HUES48 (cell line): ENCODE measurements around the gene TMEM198.

ENCODE experiments used
- H3K27ac ChIP-seq: one replicate; pipeline ENCODE4 v1.7.0; 2013; ENCODE audit warnings: low read depth, low read length, inconsistent platforms
- H3K27me3 ChIP-seq: 2 replicates; pipeline ENCODE4 v1.6.1; 2013; ENCODE audit warnings: mild to moderate bottlenecking, low read length; ENCODE audit not compliant: control insufficient read depth, insufficient read depth
- H3K36me3 ChIP-seq: 2 replicates; pipeline ENCODE4 v1.6.1; 2013; ENCODE audit warnings: low read length; ENCODE audit not compliant: control insufficient read depth, insufficient read depth
- H3K4me1 ChIP-seq: 2 replicates; pipeline ENCODE4 v1.6.1; 2013; ENCODE audit warnings: mild to moderate bottlenecking, low read length; ENCODE audit not compliant: control insufficient read depth, insufficient read depth
- H3K4me3 ChIP-seq: 2 replicates; pipeline ENCODE4 v1.5.1; 2013; ENCODE audit warnings: mild to moderate bottlenecking, low read depth, low read length
- H3K9ac ChIP-seq: 2 replicates; pipeline ENCODE4 v1.6.1; 2013; ENCODE audit warnings: mild to moderate bottlenecking, low read depth, low read length, moderate library complexity
- H3K9me3 ChIP-seq: 2 replicates; pipeline ENCODE4 v1.6.1; 2013; ENCODE audit warnings: low read length; ENCODE audit not compliant: control insufficient read depth, insufficient read depth

The TMEM198 gene

DNA sequence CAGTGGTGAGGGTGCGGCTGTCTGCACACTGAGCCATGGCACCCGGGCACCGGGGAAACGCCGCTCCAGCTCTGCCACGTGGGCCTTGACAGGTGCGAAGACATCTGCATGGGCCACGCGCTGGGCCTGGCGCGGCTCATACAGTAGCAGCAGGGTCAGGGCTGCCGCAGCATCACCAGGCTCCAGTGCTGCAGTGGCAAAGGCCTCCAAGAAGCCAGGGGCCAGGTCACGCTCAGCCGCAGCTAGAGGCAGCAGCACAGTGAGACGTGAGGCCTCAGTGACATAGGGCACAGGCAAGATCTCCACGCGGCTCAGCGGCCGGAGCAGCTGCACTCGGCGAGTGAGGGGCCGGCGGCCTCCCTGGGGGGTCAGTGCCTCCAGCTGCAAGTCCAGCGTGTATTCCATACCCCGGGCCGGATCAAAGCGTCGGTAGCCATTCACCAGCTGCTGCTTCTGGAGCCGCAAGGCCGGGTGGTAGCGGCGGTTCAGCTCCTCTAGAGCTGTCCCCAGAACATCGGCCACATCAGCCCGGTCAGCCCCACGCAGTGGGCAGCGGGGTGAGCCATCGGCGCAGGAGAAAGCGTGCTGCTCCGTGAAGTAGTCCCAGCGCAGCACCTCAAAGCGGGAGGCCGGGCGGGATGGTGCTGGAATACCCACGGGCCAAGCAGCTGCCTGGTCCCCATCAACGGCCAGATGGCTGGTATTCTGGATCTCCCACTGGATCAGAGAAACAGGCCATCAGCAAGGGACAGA is 3.7 kb upstream of the TMEM198 start:
- Histone ChIP-seq H3K9ac (no peak overlapping the region), H3K27ac (no peak overlapping the region), H3K36me3 (peaks cover 29% of the 10 kb centered on the region), H3K9me3 (no peaks in the 10 kb centered on the region), H3K4me1 (peaks cover 33% of the 10 kb centered on the region), H3K27me3 (peaks cover 9% of the 10 kb centered on the region), H3K4me3 (no peak overlapping the region)

DNA sequence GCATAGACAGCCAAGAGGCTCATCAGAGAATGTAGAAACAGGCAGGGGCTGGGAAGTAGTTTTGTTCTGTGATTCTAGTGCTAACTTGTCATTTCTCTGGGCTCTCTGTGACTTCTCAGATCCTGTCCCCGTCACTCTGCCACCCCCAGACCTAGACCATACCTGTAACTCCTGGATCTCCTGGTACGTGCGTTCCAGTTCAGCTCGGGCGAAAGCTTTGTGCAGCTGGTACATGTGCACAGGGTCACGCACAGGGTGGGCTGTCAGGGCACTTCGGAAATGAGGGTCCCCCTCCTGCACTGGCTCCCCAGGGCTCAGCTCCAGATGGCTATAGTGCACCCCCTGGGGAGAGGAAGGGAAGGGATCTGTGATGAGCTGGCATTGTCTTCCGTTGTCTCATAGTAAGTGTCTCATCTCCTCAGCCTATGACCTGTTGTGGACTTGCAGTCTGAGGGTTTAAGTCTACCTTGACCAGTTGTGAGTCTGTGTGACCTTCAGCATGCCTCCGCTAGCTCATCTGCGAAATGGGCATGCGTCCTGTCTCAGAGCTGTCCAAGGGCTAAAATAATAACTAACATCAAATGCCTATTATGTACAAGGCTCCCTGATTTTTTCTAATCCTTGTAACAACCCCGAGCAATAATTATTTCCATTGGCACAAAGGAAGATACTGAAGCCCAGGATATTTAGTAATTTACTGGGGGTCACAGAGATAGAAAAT is 2.9 kb upstream of the TMEM198 start:
- no peak overlapping the region for H3K4me3 ChIP-seq
- no peak overlapping the region for H3K9ac ChIP-seq
- peaks cover 33% of the 10 kb centered on the region for H3K4me1 ChIP-seq
- peaks cover 9% of the 10 kb centered on the region for H3K27me3 ChIP-seq
- H3K36me3 ChIP-seq: peaks cover 29% of the 10 kb centered on the region
- H3K9me3 ChIP-seq: no peaks in the 10 kb centered on the region
- no peak overlapping the region for H3K27ac ChIP-seq

DNA sequence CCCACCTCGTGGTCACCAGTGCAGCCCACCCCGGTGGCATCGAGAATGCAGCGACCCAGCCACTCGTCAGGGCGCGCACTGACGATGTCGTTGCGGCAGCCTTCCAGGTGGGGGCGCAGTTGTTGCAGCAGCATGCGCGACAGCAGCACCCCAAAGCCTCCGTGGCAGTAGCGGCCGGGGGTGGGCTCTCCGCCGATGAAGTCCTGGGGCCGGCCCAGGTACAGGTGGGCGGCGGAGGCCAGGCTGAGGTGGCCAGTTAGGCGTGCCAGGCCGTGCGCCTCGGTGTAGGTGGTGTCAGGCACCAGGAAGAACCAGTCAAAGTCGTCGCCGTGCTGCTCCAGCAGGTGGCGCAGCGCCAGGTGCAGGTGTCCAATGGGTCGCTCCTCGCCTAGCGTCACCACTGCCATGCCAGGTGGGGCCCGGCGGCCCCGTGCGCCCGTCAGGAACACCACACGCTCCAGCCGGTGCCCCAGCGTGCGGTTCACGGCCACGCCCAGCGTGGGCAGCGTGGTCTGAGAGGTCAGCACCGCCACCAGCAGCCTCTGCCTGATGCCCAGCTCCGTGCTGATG is 2.1 kb upstream of the TMEM198 start:
- no peaks in the 10 kb centered on the region for H3K9me3 ChIP-seq
- H3K27ac ChIP-seq: no peak overlapping the region
- peak overlapping the region; percentile 89 for H3K4me3 ChIP-seq
- peaks cover 29% of the 10 kb centered on the region for H3K36me3 ChIP-seq
- H3K9ac ChIP-seq: no peak overlapping the region
- H3K4me1 ChIP-seq: peaks cover 33% of the 10 kb centered on the region
- H3K27me3 ChIP-seq: peaks cover 9% of the 10 kb centered on the region

DNA sequence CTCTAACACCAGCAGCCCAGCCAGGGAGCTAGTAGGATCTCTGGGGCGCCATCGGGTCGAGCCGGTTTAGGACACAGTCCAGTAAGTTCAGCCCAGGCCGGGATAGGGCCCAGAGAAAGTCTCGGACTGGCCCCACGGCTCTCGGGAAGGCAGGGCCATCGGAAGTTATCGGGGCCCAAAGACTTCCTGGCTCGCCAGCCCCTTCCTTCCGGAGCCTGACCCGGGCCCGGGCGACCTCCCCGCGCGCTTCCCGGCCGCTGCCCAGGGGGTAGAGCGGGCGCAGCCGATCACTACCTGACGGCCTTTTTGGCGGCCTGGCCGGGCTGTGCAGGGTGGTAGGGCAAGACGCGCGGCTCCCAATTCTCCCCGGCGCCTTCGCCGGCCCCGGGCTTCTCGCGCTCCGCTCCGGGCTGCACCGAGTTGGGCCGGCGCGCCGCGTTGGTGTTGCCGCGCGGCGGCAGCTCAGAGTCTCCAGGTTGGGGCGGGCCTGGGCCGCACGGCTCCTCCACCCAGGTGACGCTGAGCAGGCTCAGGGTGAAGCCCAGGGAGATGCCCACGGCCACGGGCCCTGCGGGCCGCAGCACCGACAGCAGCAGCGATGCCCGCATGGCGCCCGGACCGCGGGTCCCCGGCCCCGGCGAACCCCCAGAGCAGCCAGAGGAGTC is 765 bp upstream of the TMEM198 start:
- Histone ChIP-seq H3K9me3 (no peaks in the 10 kb centered on the region), H3K9ac (peak overlapping the region; percentile 71), H3K4me3 (peak overlapping the region; percentile 89), H3K4me1 (peaks cover 20% of the 10 kb centered on the region), H3K27me3 (peaks cover 9% of the 10 kb centered on the region), H3K27ac (peak overlapping the region; percentile 85), H3K36me3 (peaks cover 34% of the 10 kb centered on the region)

DNA sequence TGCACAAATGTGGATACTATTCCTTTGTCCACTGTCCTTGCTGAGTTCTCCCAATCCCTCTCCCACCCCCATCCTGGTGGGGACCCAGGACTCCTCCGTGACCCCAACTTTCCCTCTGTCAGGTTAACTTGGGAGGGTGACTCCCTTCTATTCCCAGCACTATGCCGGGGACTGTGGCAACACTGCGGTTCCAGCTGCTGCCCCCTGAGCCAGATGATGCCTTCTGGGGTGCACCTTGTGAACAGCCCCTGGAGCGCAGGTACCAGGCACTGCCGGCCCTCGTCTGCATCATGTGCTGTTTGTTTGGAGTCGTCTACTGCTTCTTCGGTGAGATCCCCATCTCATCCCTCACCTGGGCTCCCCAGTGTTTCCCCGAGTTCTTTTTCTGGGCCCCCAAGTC is 739 bp downstream of the TMEM198 start:
- peak overlapping the region; percentile 42; the same call in 1 of the 2 replicates for H3K9ac ChIP-seq
- H3K4me1 ChIP-seq: peaks cover 11% of the 10 kb centered on the region; the same call in 1 of the 2 replicates
- H3K9me3 ChIP-seq: no peaks in the 10 kb centered on the region
- peak overlapping the region; percentile 89 for H3K4me3 ChIP-seq
- H3K27me3 ChIP-seq: peaks cover 9% of the 10 kb centered on the region
- peaks cover 32% of the 10 kb centered on the region for H3K36me3 ChIP-seq
- H3K27ac ChIP-seq: no peak overlapping the region

DNA sequence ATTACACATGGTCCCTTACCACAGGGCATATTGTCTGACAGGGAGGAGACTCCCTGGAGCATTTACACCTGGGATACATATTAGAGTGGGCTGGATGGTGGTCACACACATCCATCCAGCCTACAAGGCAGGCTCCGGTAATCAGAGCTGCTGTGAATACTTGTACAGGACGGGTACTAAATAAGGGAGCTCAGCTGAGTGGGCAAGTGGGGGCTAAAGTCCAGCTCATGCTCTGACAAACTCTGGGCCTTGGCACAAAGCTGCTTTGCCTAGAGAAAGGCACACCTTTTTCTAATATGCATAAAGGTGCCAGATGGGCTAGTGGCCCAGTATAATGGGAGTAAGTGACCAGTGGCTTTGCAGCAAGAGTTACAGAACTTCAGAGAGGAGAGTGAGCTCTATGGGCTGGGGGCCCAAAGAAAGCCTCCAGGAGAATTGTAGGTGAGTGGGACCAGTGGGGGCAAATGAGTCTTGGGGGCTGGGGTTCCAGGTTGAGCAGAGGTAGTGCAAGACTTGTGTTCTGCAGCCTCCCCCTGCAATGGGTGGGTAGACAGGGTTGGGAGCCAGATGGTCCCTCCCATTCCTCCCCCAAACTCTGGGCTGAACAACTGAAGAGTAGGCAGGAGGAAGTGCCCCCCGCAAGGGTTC is 1.6 kb downstream of the TMEM198 start:
- Histone ChIP-seq H3K36me3 (peaks cover 28% of the 10 kb centered on the region), H3K9me3 (no peaks in the 10 kb centered on the region), H3K27ac (no peak overlapping the region), H3K4me3 (no peak overlapping the region), H3K9ac (no peak overlapping the region), H3K27me3 (peaks cover 10% of the 10 kb centered on the region), H3K4me1 (peaks cover 11% of the 10 kb centered on the region; the same call in 1 of the 2 replicates)

DNA sequence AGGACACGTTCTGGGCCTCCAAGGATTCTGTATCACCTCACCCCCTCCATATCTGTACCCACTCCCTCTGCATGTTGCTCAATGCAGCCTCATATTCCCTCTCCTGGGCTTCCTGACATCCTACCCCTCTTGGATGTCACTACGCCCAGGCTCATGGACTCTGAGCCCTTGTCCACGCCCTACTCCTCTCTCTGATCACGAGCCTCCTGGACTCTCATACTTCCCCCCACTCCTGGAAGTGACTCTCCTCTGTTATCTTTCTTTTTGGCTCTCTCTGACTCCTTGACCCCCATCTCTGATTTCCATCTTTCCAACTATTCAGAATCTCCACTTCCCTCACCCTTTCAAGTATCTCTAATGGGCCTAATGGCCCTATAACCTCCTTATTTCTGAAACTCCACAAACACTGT is 2.1 kb downstream of the TMEM198 start:
- H3K9ac ChIP-seq: no peak overlapping the region
- H3K4me3 ChIP-seq: no peak overlapping the region
- peaks cover 12% of the 10 kb centered on the region; the same call in 1 of the 2 replicates for H3K4me1 ChIP-seq
- no peaks in the 10 kb centered on the region for H3K9me3 ChIP-seq
- H3K36me3 ChIP-seq: peaks cover 22% of the 10 kb centered on the region
- H3K27me3 ChIP-seq: peaks cover 13% of the 10 kb centered on the region
- no peak overlapping the region for H3K27ac ChIP-seq

DNA sequence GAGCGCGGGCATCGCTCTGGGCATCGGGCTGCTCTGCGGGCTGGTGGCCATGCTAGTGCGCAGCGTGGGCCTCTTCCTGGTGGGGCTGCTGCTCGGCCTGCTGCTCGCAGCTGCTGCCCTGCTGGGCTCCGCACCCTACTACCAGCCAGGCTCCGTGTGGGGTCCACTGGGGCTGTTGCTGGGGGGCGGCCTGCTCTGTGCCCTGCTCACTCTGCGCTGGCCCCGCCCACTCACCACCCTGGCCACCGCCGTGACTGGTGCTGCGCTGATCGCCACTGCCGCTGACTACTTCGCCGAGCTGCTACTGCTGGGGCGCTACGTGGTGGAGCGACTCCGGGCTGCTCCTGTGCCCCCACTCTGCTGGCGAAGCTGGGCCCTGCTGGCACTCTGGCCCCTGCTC is 3.8 kb downstream of the TMEM198 start:
- Histone ChIP-seq H3K27me3 (peaks cover 8% of the 10 kb centered on the region), H3K9ac (no peak overlapping the region), H3K9me3 (no peaks in the 10 kb centered on the region), H3K27ac (no peak overlapping the region), H3K36me3 (peaks cover 17% of the 10 kb centered on the region), H3K4me3 (no peak overlapping the region), H3K4me1 (peaks cover 9% of the 10 kb centered on the region; the same call in 1 of the 2 replicates)

DNA sequence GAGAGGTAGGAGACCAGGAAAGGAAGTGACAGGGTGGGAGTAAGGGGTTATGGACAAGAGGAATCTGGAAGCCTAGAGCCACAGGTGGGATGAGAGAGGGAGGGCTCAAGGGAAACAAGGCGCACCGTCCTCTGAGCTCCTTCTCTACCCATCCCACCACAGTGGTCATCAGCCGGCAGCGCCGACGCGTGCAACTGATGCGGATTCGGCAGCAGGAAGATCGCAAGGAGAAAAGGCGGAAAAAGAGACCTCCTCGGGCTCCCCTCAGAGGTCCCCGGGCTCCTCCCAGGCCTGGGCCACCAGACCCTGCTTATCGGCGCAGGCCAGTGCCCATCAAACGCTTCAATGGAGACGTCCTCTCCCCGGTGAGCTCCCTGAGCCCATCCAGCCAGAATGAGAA is 5.2 kb downstream of the TMEM198 start:
- Histone ChIP-seq H3K4me3 (no peak overlapping the region), H3K36me3 (peaks cover 17% of the 10 kb centered on the region), H3K9ac (no peak overlapping the region), H3K9me3 (no peaks in the 10 kb centered on the region), H3K27me3 (peaks cover 20% of the 10 kb centered on the region), H3K4me1 (peaks cover 11% of the 10 kb centered on the region), H3K27ac (no peak overlapping the region)

DNA sequence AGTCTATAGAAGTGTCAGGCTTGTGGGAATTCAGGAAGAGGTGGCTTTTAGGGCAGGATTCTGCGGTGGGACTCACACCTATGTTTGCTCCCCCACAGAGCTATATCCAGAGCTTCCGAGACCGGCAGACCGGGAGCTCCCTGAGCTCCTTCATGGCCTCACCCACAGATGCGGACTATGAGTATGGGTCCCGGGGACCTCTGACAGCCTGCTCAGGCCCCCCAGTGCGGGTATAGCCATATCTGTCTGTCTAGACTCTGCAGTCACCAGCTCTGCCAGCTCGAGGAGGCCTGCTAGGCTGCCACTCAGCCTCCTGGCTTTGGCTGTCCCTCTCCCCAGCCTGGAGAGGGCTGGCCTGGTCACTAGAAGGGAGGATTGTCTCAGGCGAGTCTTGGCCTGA is 5.8 kb downstream of the TMEM198 start:
- H3K27me3 ChIP-seq: peaks cover 21% of the 10 kb centered on the region
- no peak overlapping the region for H3K27ac ChIP-seq
- peaks cover 17% of the 10 kb centered on the region for H3K36me3 ChIP-seq

More for the DNA sequence above, 5.8 kb downstream of the TMEM198 start:
- no peaks in the 10 kb centered on the region for H3K9me3 ChIP-seq
- H3K9ac ChIP-seq: no peak overlapping the region
- H3K4me3 ChIP-seq: no peak overlapping the region
- H3K4me1 ChIP-seq: peaks cover 8% of the 10 kb centered on the region
